ENCODE data around the gene DNM3.
"Not testable (repeated sequence)": the region's sequence is repeated elsewhere in the genome, so short reads cannot be mapped to it uniquely, and the experiment has no call there.

Gene DNM3

GRCh38 chr1:172405912-172406311 lies 564.6 kb downstream of the DNM3 start:
- no peak for DNase-seq

GRCh38 chr1:172406968-172407367 lies 565.7 kb downstream of the DNM3 start:
- DNase-seq: no peak

GRCh38 chr1:172408958-172409357 lies 567.7 kb downstream of the DNM3 start:
- DNase-seq: no peak

GRCh38 chr1:172410027-172410426 lies 568.7 kb downstream of the DNM3 start:
- no peak for DNase-seq

GRCh38 chr1:172411791-172412338 lies 570.6 kb downstream of the DNM3 start:
- no peak for DNase-seq

GRCh38 chr1:172414331-172414730 lies 573.0 kb downstream of the DNM3 start:
- DNase-seq: no peak

- no peak for DNase-seq
These were observed 575.3 kb downstream of the DNM3 start for GRCh38 chr1:172416496-172417035.

GRCh38 chr1:172417557-172417956 lies 576.3 kb downstream of the DNM3 start:
- DNase-seq: no peak

- DNase-seq: no peak
These were observed 579.1 kb downstream of the DNM3 start, which contains the start of gene C1orf105 for GRCh38 chr1:172420385-172420784. TSS of gene C1orf105 (plus strand) at chr1:172420685. CDS start at chr1:172420886, 201 bp downstream.

GRCh38 chr1:172421974-172422604 lies 580.8 kb downstream of the DNM3 start:
- no peak for DNase-seq

- DNase-seq: no peak
These were observed 582.0 kb downstream of the DNM3 start for GRCh38 chr1:172423336-172423735.

- DNase-seq: no peak
These were observed 584.0 kb downstream of the DNM3 start for GRCh38 chr1:172425339-172425738.

- no peak for DNase-seq
These were observed 585.9 kb downstream of the DNM3 start for GRCh38 chr1:172427191-172427590.

GRCh38 chr1:172429331-172430127 lies 588.2 kb downstream of the DNM3 start:
- peak; percentile 75 to 82 for DNase-seq

- DNase-seq: no peak
These were observed 588.8 kb downstream of the DNM3 start for GRCh38 chr1:172430128-172430454.

- no peak for DNase-seq
These were observed 589.9 kb downstream of the DNM3 start for GRCh38 chr1:172431204-172431603.

- DNase-seq: no peak
These were observed 590.5 kb downstream of the DNM3 start for GRCh38 chr1:172431721-172432192.

- not testable (repeated sequence) for DNase-seq
These were observed 595.9 kb downstream of the DNM3 start for GRCh38 chr1:172437183-172437582.

- DNase-seq: no peak
These were observed 601.1 kb downstream of the DNM3 start for GRCh38 chr1:172442404-172442803.

- no peak for DNase-seq
These were observed 601.7 kb downstream of the DNM3 start for GRCh38 chr1:172442843-172443565.

- peak; percentile 89 for DNase-seq
These were observed 602.6 kb downstream of the DNM3 start, which contains the start of gene PIGC for GRCh38 chr1:172443666-172444453. TSS of gene PIGC (minus strand) at chr1:172444069. CDS start at chr1:172442622, 1,447 bp downstream.

GRCh38 chr1:172446547-172446946 lies 605.2 kb downstream of the DNM3 start:
- DNase-seq: no peak

All from AML-193 (cell line).